Activated CD4-positive, alpha-beta T cell treated with anti-CD3 and anti-CD28 coated beads, Interleukin-2, amount 50 U/mL, for 48 hours (primary cell): ENCODE measurements around the gene SMAGP.
A peak's percentile ranks its signal among the peaks of the same experiment; 100 is the strongest.
"Not testable (repeated sequence)": the region's sequence is repeated elsewhere in the genome, so short reads cannot be mapped to it uniquely, and the experiment has no call there.

Source experiments
- DNase-seq, 2 experiments: peaks; one replicate each; pipeline ENCODE4 v3.0.0-alpha.2; 2020

SMAGP gene

GRCh38 chr12:51263341-51263740, 6.9 kb downstream of the SMAGP start:
- DNase-seq = no peak

GRCh38 chr12:51262758-51263177, 7.4 kb downstream of the SMAGP start:
- peak; percentile 21 to 35 for DNase-seq

- DNase-seq = not testable (repeated sequence)
Observed at GRCh38 chr12:51259600-51259999, 10.6 kb downstream of the SMAGP start.

- DNase-seq = no peak
Observed at GRCh38 chr12:51254536-51254935, 15.7 kb downstream of the SMAGP start.

GRCh38 chr12:51253276-51253675, 16.9 kb downstream of the SMAGP start:
- no peak for DNase-seq

GRCh38 chr12:51247523-51248206, 22.6 kb downstream of the SMAGP start:
- DNase-seq = no peak

GRCh38 chr12:51246254-51246853, 23.9 kb downstream of the SMAGP start:
- DNase-seq = peak; percentile 25 to 40

- no peak for DNase-seq
Observed at GRCh38 chr12:51245476-51246253, 24.6 kb downstream of the SMAGP start.

- DNase-seq = no peak
Observed at GRCh38 chr12:51244269-51244668, 25.9 kb downstream of the SMAGP start.

GRCh38 chr12:51242876-51243275, 27.3 kb downstream of the SMAGP start:
- DNase-seq = no peak

- DNase-seq = no peak
Observed at GRCh38 chr12:51242120-51242519, 28.1 kb downstream of the SMAGP start.

GRCh38 chr12:51240971-51241370, 29.2 kb downstream of the SMAGP start:
- DNase-seq = no peak

GRCh38 chr12:51238510-51239334, 31.5 kb downstream of the SMAGP start, which contains the start of gene DAZAP2:
Gene DAZAP2, plus strand, starts transcription at chr12:51238826. Its CDS starts 82 bp downstream, at chr12:51238908.
- peak; percentile 97 for DNase-seq

- DNase-seq = no peak
Observed at GRCh38 chr12:51238037-51238509, 32.1 kb downstream of the SMAGP start.

GRCh38 chr12:51234530-51234929, 35.7 kb downstream of the SMAGP start:
- no peak for DNase-seq

- DNase-seq = no peak
Observed at GRCh38 chr12:51232642-51233041, 37.6 kb downstream of the SMAGP start.

- no peak for DNase-seq
Observed at GRCh38 chr12:51229116-51229809, 41.0 kb downstream of the SMAGP start.

GRCh38 chr12:51227962-51228361, 42.3 kb downstream of the SMAGP start:
- DNase-seq = no peak

GRCh38 chr12:51227112-51227511, 43.1 kb downstream of the SMAGP start:
- not testable (repeated sequence) for DNase-seq

GRCh38 chr12:51225771-51226170, 44.4 kb downstream of the SMAGP start:
- no peak for DNase-seq

GRCh38 chr12:51225234-51225633, 45.0 kb downstream of the SMAGP start:
- DNase-seq = no peak

GRCh38 chr12:51224625-51225024, 45.6 kb downstream of the SMAGP start:
- DNase-seq = no peak
